Mammary epithelial cell (primary cell): ENCODE measurements around the gene AXIN1.

ENCODE experiments used
- EZH2 ChIP-seq: IDR thresholded peaks from 2 replicates; pipeline ENCODE4 v1.6.1; 2012; ENCODE audit warnings: low read length, inconsistent platforms, borderline replicate concordance
- TF ChIP-seq, protein P1 (sequence below), 2 donors: IDR thresholded peaks in 1 of 2; conservative IDR thresholded peaks in 1 of 2; 2 replicates each; pipeline ENCODE4 v1.5.1; 2011 to 2012; ENCODE audit warnings: inconsistent platforms in 2 of 2, low read length in 2 of 2, mild to moderate bottlenecking in 2 of 2, control low read depth in 1 of 2, low read depth in 1 of 2; ENCODE audit not compliant: insufficient read depth in 1 of 2; ENCODE audit errors: extremely low read depth in 1 of 2

DNA sequence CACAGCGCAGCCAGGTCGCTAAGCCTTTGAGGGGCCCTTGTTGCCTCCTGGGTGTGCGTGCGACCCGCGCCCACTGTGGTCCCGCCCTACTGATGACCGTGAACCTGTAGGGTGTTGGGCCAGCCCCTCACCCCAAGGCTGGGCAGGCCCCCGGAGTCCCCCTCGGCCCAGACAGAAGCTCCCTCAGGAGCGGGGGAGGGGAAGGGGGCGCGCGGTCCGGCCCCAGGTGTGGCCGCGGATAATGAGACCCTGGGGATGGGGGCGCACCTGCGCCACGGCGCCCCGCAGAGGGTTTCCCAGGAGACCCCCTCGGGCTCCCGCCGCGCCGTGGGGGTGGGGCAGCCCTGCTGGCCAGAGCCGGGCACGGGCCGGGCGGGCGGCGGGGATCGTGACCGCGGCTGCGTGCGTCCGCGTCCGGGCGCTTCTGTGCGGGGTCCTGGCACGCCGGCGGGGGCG is 72.5 kb downstream of the AXIN1 start:
- TF ChIP-seq, protein P1, sequence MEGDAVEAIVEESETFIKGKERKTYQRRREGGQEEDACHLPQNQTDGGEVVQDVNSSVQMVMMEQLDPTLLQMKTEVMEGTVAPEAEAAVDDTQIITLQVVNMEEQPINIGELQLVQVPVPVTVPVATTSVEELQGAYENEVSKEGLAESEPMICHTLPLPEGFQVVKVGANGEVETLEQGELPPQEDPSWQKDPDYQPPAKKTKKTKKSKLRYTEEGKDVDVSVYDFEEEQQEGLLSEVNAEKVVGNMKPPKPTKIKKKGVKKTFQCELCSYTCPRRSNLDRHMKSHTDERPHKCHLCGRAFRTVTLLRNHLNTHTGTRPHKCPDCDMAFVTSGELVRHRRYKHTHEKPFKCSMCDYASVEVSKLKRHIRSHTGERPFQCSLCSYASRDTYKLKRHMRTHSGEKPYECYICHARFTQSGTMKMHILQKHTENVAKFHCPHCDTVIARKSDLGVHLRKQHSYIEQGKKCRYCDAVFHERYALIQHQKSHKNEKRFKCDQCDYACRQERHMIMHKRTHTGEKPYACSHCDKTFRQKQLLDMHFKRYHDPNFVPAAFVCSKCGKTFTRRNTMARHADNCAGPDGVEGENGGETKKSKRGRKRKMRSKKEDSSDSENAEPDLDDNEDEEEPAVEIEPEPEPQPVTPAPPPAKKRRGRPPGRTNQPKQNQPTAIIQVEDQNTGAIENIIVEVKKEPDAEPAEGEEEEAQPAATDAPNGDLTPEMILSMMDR (conservative IDR thresholded peaks at IDR 0.05 in 1 of 2, IDR thresholded peaks at IDR 0.05 in 1 of 2; ENCODE audit: extremely low read depth in 1 of 2, insufficient read depth in 1 of 2, low read depth in 1 of 2, low read length in 2 of 2) = no peak
- TF ChIP-seq EZH2 = no peak
